Left hindlimb (tissue), 1 donor: ENCODE results near the gene PLCL2.

Experiments used
- DNase-seq: peaks from one replicate; pipeline ENCODE4 v3.0.0-alpha.2; 2018

PLCL2 gene

GRCh38 chr3:16884748-16885592 lies at the start of gene PLCL2:
PLCL2 (plus strand) TSS chr3:16884955; CDS start chr3:16885040, 85 bp downstream.
- DNase-seq: peak; percentile 56

- DNase-seq: no peak
These were observed 48.1 kb upstream of the PLCL2 start for GRCh38 chr3:16836505-16837237.

GRCh38 chr3:16837602-16838001 lies 47.2 kb upstream of the PLCL2 start:
- peak; percentile 46 for DNase-seq

GRCh38 chr3:16838561-16838960 lies 46.2 kb upstream of the PLCL2 start:
- no peak for DNase-seq

- no peak for DNase-seq
These were observed 45.3 kb upstream of the PLCL2 start for GRCh38 chr3:16839271-16840100.

- DNase-seq: no peak
These were observed 44.7 kb upstream of the PLCL2 start for GRCh38 chr3:16840101-16840424.

- DNase-seq: no peak
These were observed 43.6 kb upstream of the PLCL2 start for GRCh38 chr3:16841041-16841753.

GRCh38 chr3:16841904-16842271 lies 42.9 kb upstream of the PLCL2 start:
- no peak for DNase-seq

- DNase-seq: no peak
These were observed 42.2 kb upstream of the PLCL2 start for GRCh38 chr3:16842272-16843270.

- DNase-seq: no peak
These were observed 40.5 kb upstream of the PLCL2 start for GRCh38 chr3:16844222-16844621.

- DNase-seq: no peak
These were observed 40.0 kb upstream of the PLCL2 start for GRCh38 chr3:16844791-16845190.

GRCh38 chr3:16846373-16847080 lies 38.2 kb upstream of the PLCL2 start:
- no peak for DNase-seq

- no peak for DNase-seq
These were observed 36.7 kb upstream of the PLCL2 start for GRCh38 chr3:16848007-16848406.

- peak; percentile 58 for DNase-seq
These were observed 35.5 kb upstream of the PLCL2 start for GRCh38 chr3:16849229-16849628.

- DNase-seq: no peak
These were observed 35.0 kb upstream of the PLCL2 start for GRCh38 chr3:16849795-16850194.

GRCh38 chr3:16855497-16855896 lies 29.3 kb upstream of the PLCL2 start:
- DNase-seq: no peak

- no peak for DNase-seq
These were observed 24.5 kb upstream of the PLCL2 start for GRCh38 chr3:16860234-16860633.

- no peak for DNase-seq
These were observed 23.3 kb upstream of the PLCL2 start for GRCh38 chr3:16861432-16861831.

GRCh38 chr3:16864610-16865313 lies 20.0 kb upstream of the PLCL2 start:
- DNase-seq: no peak

GRCh38 chr3:16865335-16865734 lies 19.4 kb upstream of the PLCL2 start:
- no peak for DNase-seq
